WTC11 (cell line): ENCODE results near the gene PLP2. TPM values are rescaled to one million over a fixed set of nuclear protein-coding genes. Genes with fewer than 3 reads are reported as not detected.

Experiments
- ATAC-seq: fragments of 200-7000 bp; cut with Tn5 transposase; 2 replicates; pipeline ENCODE4 v1.10.0; 2021; ENCODE audit warnings: mild to moderate bottlenecking, moderate library complexity
- CTCF ChIA-PET: fragments of 300-600 bp; sonication (Branson Sonifier 250); formaldehyde crosslinking; loops from one replicate; lab custom pipeline; 2021; ENCODE audit warnings: antibody characterized with exemption; lab: Charles Lee
- POLR2A ChIA-PET: fragments of 350-600 bp; sonication (Branson Sonifier 250); formaldehyde crosslinking; loops from one replicate; lab custom pipeline; 2021; ENCODE audit warnings: antibody characterized with exemption; lab: Charles Lee
- DNase-seq: peaks from one replicate; pipeline ENCODE4 v3.0.0; 2021; ENCODE audit warnings: low spot score
- H3K27ac Mint-ChIP-seq: 2 replicates; pipeline ENCODE4 v1.8.0; 2021; ENCODE audit warnings: mixed read lengths
- H3K27me3 Mint-ChIP-seq: 2 replicates; pipeline ENCODE4 v1.8.0; 2021; ENCODE audit warnings: low read depth, mild to moderate bottlenecking, moderate library complexity, mixed read lengths
- H3K36me3 Mint-ChIP-seq: 2 replicates; pipeline ENCODE4 v1.8.0; 2021; ENCODE audit warnings: mixed read lengths
- H3K4me1 Mint-ChIP-seq: 2 replicates; pipeline ENCODE4 v1.8.0; 2022; ENCODE audit warnings: mixed read lengths
- H3K4me3 Mint-ChIP-seq: 2 replicates; pipeline ENCODE4 v1.8.0; 2021; ENCODE audit warnings: mild to moderate bottlenecking, moderate library complexity, mixed read lengths
- H3K9me3 Mint-ChIP-seq: 2 replicates; pipeline ENCODE4 v1.8.0; 2021; ENCODE audit warnings: mixed read lengths
- AFF4 ChIP-seq: sonication (generic); formaldehyde crosslinking; IDR thresholded peaks from 2 replicates; pipeline ENCODE4 v1.8.1; 2023; ENCODE audit warnings: mild to moderate bottlenecking, missing genetic modification reagents, borderline replicate concordance
- ARID4B ChIP-seq: sonication (generic); formaldehyde crosslinking; IDR thresholded peaks from 2 replicates; pipeline ENCODE4 v1.8.0; 2023; ENCODE audit warnings: missing genetic modification reagents, mild to moderate bottlenecking, borderline replicate concordance
- CDX4 ChIP-seq: fragments of 250-450 bp; sonication (Bioruptor Pico); IDR thresholded peaks from 2 replicates; pipeline ENCODE4 v1.9.0; 2021; ENCODE audit warnings: moderate library complexity, mild to moderate bottlenecking, inconsistent platforms, borderline replicate concordance
- CREB1 ChIP-seq: sonication (generic); formaldehyde crosslinking; IDR thresholded peaks from 2 replicates; pipeline ENCODE4 v1.8.0; 2023; ENCODE audit warnings: mild to moderate bottlenecking, missing genetic modification reagents
- ESRRA ChIP-seq: sonication (generic); formaldehyde crosslinking; IDR thresholded peaks from 2 replicates; pipeline ENCODE4 v1.8.1; 2022; ENCODE audit warnings: mild to moderate bottlenecking, missing genetic modification reagents, borderline replicate concordance
- FOXP4 ChIP-seq: sonication (generic); formaldehyde crosslinking; IDR thresholded peaks from 2 replicates; pipeline ENCODE4 v1.8.0; 2022; ENCODE audit warnings: mild to moderate bottlenecking, missing genetic modification reagents
- GABPB1 ChIP-seq: sonication (generic); formaldehyde crosslinking; IDR thresholded peaks from 2 replicates; pipeline ENCODE4 v1.8.1; 2023; ENCODE audit warnings: mild to moderate bottlenecking, missing genetic modification reagents
- GRHL2 ChIP-seq: fragments of 250-450 bp; sonication (Bioruptor Pico); IDR thresholded peaks from 2 replicates; pipeline ENCODE4 v1.8.0; 2022; ENCODE audit warnings: mild to moderate bottlenecking, moderate library complexity; ENCODE audit not compliant: insufficient replicate concordance, severe bottlenecking
- NFYB ChIP-seq: sonication (generic); formaldehyde crosslinking; conservative IDR thresholded peaks from 2 replicates; pipeline ENCODE4 v1.8.0; 2022; ENCODE audit warnings: low read depth, missing genetic modification reagents
- SMAD3 ChIP-seq: sonication (generic); formaldehyde crosslinking; IDR thresholded peaks from 2 replicates; pipeline ENCODE4 v1.8.0; 2022; ENCODE audit warnings: missing genetic modification reagents, mild to moderate bottlenecking, borderline replicate concordance
- STAT6 ChIP-seq: sonication (generic); formaldehyde crosslinking; conservative IDR thresholded peaks from 2 replicates; pipeline ENCODE4 v1.8.1; 2023; ENCODE audit warnings: mild to moderate bottlenecking, low read depth, missing genetic modification reagents, moderate library complexity
- TCF7 ChIP-seq: sonication (generic); formaldehyde crosslinking; IDR thresholded peaks from 2 replicates; pipeline ENCODE4 v1.8.0; 2022; ENCODE audit warnings: mild to moderate bottlenecking, low read depth, missing genetic modification reagents, moderate library complexity
- ZNF281 ChIP-seq: sonication (generic); formaldehyde crosslinking; IDR thresholded peaks from 2 replicates; pipeline ENCODE4 v1.8.0; 2023; ENCODE audit warnings: mild to moderate bottlenecking, missing genetic modification reagents
- ZNF512 ChIP-seq: sonication (generic); formaldehyde crosslinking; IDR thresholded peaks from 2 replicates; pipeline ENCODE4 v1.8.1; 2022; ENCODE audit warnings: missing genetic modification reagents, borderline replicate concordance
- total RNA-seq: library from RNA; stranded (reverse); gene quantifications from 3 replicates; pipeline ENCODE4 v1.2.3, GENCODE V29; 2021

The PLP2 gene
- total RNA-seq, 1 experiment from 2014 or later: 12.4 TPM

- TF ChIP-seq FOXP4 (no peak), NFYB (CRISPR knock-in tag) (no peak), TCF7 (CRISPR knock-in tag) (no peak)
Observed at GRCh38 chrX:49161632-49162031, 10.1 kb upstream of the PLP2 start (continued).

- H3K4me3 Mint-ChIP-seq: peak within 1 kb of the TSS; percentile 78
- POLR2A ChIA-PET: no interaction called here
- H3K27me3 Mint-ChIP-seq: peaks cover 69% of the 10 kb centered on the region
- H3K36me3 Mint-ChIP-seq: no peaks in the 10 kb centered on the region
- ATAC-seq (no peak), DNase-seq (no peak)
- CTCF ChIA-PET: interaction anchor here (0.6 to 2.6 kb wide), 3 partner anchors 20 to 119 kb away, joined by 3 to 8 read pairs (median 4); partner anchors contain the start of gene TFE3
- no peak within 1 kb of the TSS for H3K27ac Mint-ChIP-seq
- peaks cover 10% of the 10 kb centered on the region for H3K4me1 Mint-ChIP-seq
- H3K9me3 Mint-ChIP-seq: no peaks in the 10 kb centered on the region
- no peak for TF ChIP-seq ZNF281
- TF ChIP-seq GRHL2 (CRISPR knock-in tag): no peak
- no peak for TF ChIP-seq CDX4 (CRISPR knock-in tag)
- no peak for TF ChIP-seq NFYB (CRISPR knock-in tag)
- no peak for TF ChIP-seq SMAD3 (CRISPR knock-in tag)
- no peak for TF ChIP-seq ARID4B (CRISPR knock-in tag)
- no peak for TF ChIP-seq CREB1
- no peak for TF ChIP-seq GABPB1 (CRISPR knock-in tag)
- no peak for TF ChIP-seq ZNF512 (CRISPR knock-in tag)
- TF ChIP-seq STAT6 (CRISPR knock-in tag): no peak
- TF ChIP-seq AFF4 (CRISPR knock-in tag): no peak
- TF ChIP-seq ESRRA: no peak
Observed at GRCh38 chrX:49162620-49163019, 9.1 kb upstream of the PLP2 start, which contains the start of gene MAGIX. TSS of gene MAGIX (plus strand) at chrX:49162758. CDS start at chrX:49162890, 132 bp downstream.
